GM21528 (cell line): ENCODE measurements around the gene FLII.

ENCODE experiments used
- ATAC-seq: cut with Tn5 transposase; IDR thresholded peaks from one replicate; pipeline ENCODE4 v1.9.1; 2021; ENCODE audit warnings: mild to moderate bottlenecking, moderate library complexity; ENCODE audit not compliant: unreplicated experiment, low FRiP score

Gene FLII

GRCh38 chr17:18246109-18246725 is 12.3 kb downstream of the FLII start:
- no peak for ATAC-seq

GRCh38 chr17:18245038-18245776 is 13.3 kb downstream of the FLII start:
- ATAC-seq = no peak

- no peak for ATAC-seq
Observed at GRCh38 chr17:18241229-18241871, 17.2 kb downstream of the FLII start.

GRCh38 chr17:18240449-18240848 is 18.1 kb downstream of the FLII start:
- no peak for ATAC-seq

- ATAC-seq = no peak
Observed at GRCh38 chr17:18238299-18238698, 20.2 kb downstream of the FLII start.

GRCh38 chr17:18237461-18237860 is 21.1 kb downstream of the FLII start:
- no peak for ATAC-seq

- ATAC-seq = no peak
Observed at GRCh38 chr17:18236494-18236893, 22.0 kb downstream of the FLII start.

- ATAC-seq = no peak
Observed at GRCh38 chr17:18235743-18236256, 22.7 kb downstream of the FLII start.

GRCh38 chr17:18234853-18235380 is 23.6 kb downstream of the FLII start:
- no peak for ATAC-seq

GRCh38 chr17:18233803-18234518 is 24.6 kb downstream of the FLII start:
- ATAC-seq = no peak

- ATAC-seq = no peak
Observed at GRCh38 chr17:18231164-18231563, 27.4 kb downstream of the FLII start.

- no peak for ATAC-seq
Observed at GRCh38 chr17:18230288-18231141, 28.0 kb downstream of the FLII start.

GRCh38 chr17:18229771-18230170 is 28.8 kb downstream of the FLII start:
- no peak for ATAC-seq

GRCh38 chr17:18229254-18229653 is 29.3 kb downstream of the FLII start:
- no peak for ATAC-seq

- no peak for ATAC-seq
Observed at GRCh38 chr17:18228176-18228682, 30.3 kb downstream of the FLII start.

- no peak for ATAC-seq
Observed at GRCh38 chr17:18227635-18228034, 30.9 kb downstream of the FLII start.

GRCh38 chr17:18226284-18226945 is 32.1 kb downstream of the FLII start:
- ATAC-seq = no peak

- ATAC-seq = peak; percentile 34
Observed at GRCh38 chr17:18225642-18226283, 32.8 kb downstream of the FLII start.
